Mammary epithelial cell (primary cell): ENCODE data around the gene NAPA.

ENCODE experiments used
- EZH2 ChIP-seq: IDR thresholded peaks from 2 replicates; pipeline ENCODE4 v1.6.1; 2012; ENCODE audit warnings: low read length, inconsistent platforms, borderline replicate concordance
- TF ChIP-seq, protein P1 (sequence below), 2 donors: IDR thresholded peaks in 1 of 2; conservative IDR thresholded peaks in 1 of 2; 2 replicates each; pipeline ENCODE4 v1.5.1; 2011 to 2012; ENCODE audit warnings: inconsistent platforms in 2 of 2, low read length in 2 of 2, mild to moderate bottlenecking in 2 of 2, control low read depth in 1 of 2, low read depth in 1 of 2; ENCODE audit not compliant: insufficient read depth in 1 of 2; ENCODE audit errors: extremely low read depth in 1 of 2

GRCh38 chr19:47495478-47496372, 19.1 kb downstream of the NAPA start:
- TF ChIP-seq, protein P1, sequence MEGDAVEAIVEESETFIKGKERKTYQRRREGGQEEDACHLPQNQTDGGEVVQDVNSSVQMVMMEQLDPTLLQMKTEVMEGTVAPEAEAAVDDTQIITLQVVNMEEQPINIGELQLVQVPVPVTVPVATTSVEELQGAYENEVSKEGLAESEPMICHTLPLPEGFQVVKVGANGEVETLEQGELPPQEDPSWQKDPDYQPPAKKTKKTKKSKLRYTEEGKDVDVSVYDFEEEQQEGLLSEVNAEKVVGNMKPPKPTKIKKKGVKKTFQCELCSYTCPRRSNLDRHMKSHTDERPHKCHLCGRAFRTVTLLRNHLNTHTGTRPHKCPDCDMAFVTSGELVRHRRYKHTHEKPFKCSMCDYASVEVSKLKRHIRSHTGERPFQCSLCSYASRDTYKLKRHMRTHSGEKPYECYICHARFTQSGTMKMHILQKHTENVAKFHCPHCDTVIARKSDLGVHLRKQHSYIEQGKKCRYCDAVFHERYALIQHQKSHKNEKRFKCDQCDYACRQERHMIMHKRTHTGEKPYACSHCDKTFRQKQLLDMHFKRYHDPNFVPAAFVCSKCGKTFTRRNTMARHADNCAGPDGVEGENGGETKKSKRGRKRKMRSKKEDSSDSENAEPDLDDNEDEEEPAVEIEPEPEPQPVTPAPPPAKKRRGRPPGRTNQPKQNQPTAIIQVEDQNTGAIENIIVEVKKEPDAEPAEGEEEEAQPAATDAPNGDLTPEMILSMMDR (conservative IDR thresholded peaks at IDR 0.05 in 1 of 2, IDR thresholded peaks at IDR 0.05 in 1 of 2; ENCODE audit: extremely low read depth in 1 of 2, insufficient read depth in 1 of 2, low read depth in 1 of 2, low read length in 2 of 2), result no peak
- no peak for TF ChIP-seq EZH2
